Vagina (tissue), 2 donors: ENCODE measurements around the gene DAB2IP.

Experiments used
- POLR2A ChIP-seq, 2 donors: fragments of 450-650 bp; IDR thresholded peaks; one replicate each; pipeline ENCODE4 v1.6.1; 2017; ENCODE audit warnings: antibody characterized with exemption in 2 of 2, mild to moderate bottlenecking in 2 of 2, moderate library complexity in 2 of 2
- TF ChIP-seq, protein P1 (sequence below), 3 experiments: fragments of 450-650 bp in 2 of 3; fragments of 200-600 bp in 1 of 3; sonication (generic) in 1 of 3; IDR thresholded peaks; one replicate each; pipeline ENCODE4 v1.5.1; 2017 to 2019; ENCODE audit warnings: antibody characterized with exemption in 3 of 3, mild to moderate bottlenecking in 2 of 3, moderate library complexity in 2 of 3

DNA sequence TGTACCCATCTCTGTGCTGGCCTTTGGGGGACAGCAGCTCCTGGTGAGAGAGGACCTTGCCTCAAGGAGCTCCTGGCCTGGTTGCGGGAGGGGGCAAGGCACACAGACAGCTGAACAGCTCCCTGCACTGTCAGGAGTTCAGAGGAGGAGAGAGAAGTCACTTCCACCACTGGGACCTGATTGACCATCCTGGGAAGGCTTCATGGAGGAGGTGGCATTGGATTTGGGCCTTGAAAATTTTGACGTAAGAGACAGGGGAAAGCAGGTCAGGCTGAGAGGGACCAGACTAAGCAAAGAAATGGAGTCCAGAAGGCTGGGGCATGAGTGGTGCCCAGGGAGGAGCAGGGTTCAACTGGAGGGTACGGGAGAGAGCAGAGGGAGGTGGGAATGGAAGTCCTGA is 20.3 kb upstream of the DAB2IP start:
- TF ChIP-seq, protein P1, sequence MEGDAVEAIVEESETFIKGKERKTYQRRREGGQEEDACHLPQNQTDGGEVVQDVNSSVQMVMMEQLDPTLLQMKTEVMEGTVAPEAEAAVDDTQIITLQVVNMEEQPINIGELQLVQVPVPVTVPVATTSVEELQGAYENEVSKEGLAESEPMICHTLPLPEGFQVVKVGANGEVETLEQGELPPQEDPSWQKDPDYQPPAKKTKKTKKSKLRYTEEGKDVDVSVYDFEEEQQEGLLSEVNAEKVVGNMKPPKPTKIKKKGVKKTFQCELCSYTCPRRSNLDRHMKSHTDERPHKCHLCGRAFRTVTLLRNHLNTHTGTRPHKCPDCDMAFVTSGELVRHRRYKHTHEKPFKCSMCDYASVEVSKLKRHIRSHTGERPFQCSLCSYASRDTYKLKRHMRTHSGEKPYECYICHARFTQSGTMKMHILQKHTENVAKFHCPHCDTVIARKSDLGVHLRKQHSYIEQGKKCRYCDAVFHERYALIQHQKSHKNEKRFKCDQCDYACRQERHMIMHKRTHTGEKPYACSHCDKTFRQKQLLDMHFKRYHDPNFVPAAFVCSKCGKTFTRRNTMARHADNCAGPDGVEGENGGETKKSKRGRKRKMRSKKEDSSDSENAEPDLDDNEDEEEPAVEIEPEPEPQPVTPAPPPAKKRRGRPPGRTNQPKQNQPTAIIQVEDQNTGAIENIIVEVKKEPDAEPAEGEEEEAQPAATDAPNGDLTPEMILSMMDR (IDR thresholded peaks at IDR 0.05): no peak
- no peak for TF ChIP-seq POLR2A (IDR thresholded peaks at IDR 0.05)
